HG03103 (cell line): ENCODE data around the gene SPACA4.

Experiments
- ATAC-seq: cut with Tn5 transposase; IDR thresholded peaks from one replicate; pipeline ENCODE4 v1.9.1; 2021; ENCODE audit warnings: low read depth; ENCODE audit not compliant: unreplicated experiment

The SPACA4 gene

GRCh38 chr19:48633148-48634035 lies 26.9 kb downstream of the SPACA4 start:
- ATAC-seq: no peak

GRCh38 chr19:48634036-48634342 lies 27.4 kb downstream of the SPACA4 start:
- ATAC-seq: no peak

DNA sequence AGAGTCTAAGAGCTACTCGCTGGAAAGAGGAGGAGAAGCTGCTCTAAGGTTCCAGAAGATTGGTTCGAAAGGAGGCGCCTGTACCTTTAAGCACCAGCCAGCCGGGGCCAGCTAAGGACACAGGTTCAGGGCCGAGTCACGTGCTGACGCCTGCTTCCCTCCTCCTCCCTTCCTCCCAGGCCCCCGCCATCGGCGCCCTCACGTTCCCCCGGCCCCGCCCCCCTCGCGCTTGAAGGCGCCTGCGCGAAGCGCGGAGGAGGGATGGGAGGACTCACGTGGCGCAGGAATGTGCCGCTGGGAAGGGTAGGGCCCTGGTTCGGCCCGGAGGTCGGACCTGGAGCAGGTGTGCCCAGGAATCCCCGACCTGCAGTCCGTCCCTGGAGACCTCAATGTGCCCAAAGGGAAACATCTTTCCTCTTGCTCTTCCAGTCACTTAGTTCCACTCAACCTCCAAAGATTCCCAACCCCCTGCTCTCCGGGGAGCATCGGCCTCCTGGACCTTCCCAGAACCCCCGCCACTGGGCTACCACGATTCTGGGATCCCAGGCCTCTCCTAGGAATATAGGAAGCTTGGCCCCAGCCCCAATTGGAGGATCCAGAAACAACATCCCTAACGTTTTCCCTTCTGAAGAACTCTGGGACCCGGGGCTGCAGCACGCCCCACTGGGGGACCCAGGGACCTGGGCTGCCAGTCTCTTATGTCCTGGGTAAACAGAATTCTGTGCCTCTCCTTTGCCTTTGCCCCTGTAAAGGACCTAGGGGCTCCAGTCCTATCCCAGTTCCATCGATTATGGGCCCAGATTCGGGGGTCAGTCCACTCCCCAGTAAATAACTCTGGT lies 28.1 kb downstream of the SPACA4 start:
- peak; percentile 27 for ATAC-seq

DNA sequence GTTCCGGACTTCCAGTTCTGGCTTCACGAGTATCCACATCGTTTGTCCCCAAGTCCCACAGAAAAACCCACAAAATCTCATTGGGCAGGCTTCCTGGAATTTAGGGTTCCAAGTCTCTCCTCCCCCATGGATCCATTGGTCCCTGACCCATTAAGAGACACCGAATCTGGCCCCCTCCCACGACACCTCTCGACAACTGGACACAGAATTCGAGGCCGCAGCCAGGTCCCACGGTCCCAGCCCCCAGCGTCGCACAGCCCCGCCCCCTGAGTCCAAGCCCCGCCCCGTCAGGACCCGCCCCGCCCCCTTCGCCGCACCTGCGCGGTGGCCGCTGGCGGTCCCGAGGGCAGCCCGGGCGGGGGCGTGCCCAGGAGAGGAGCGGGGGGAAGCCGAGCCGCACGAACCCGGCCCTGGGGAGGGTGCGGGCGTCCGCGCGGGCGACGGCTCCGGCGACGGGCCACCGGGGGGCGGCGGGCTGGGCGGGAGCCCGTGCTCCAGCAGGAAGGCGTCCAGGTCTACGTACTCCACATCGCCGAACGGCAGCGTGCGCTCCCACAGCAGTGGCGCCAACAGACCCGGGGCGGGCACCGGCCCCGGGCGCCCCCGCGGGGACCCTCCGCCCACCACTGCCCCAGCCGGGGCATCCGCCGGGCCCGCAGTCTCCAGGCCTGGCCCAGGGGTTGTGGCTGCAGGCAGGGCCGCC lies 28.9 kb downstream of the SPACA4 start:
- no peak for ATAC-seq

DNA sequence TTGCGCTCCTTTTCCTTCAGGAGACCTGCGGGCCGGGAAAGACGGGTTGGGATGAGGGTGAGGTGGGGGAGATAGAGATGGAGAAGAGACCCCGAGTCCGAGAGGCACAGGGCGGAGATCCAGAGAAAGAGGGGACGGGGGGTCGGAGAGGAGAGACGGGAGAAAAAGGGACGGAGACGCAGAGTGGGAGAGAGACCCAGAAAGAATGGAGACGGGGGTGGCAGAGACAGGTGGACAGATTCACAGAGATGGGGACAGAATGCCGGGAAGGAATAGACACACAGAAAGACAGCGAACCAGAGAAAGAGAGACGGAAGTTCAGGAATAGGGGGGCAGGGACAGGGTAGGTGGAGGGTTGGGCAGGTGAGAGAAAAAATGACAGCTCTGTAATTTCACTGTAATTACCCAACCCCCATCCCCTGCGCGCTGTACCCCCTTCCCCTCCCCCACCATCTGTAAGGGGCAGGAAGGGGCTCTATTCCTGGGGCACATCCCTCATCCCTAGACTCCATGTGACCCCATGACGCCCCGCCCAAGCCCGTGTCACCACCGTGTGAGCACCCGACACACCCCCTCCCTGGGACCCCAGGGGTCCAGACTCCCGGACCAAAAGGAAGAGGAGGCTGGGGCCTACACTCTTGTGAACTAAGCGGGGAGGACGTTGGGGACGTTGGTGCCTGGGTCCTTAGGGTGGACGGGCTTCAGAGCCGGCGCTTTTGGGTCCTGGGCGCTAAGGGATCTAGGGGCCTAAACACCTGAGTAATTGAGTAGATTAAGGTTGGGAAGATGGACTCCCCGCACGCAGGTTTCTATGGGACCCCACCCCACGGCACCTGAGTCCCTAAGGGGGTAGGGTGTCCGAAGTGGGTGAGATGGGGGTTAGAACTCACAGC lies 29.7 kb downstream of the SPACA4 start:
- ATAC-seq: no peak

- ATAC-seq: peak; percentile 24
These were observed 30.4 kb downstream of the SPACA4 start, which contains the start of gene DBP for GRCh38 chr19:48636859-48637448. DBP (minus strand) TSS chr19:48637379; CDS start chr19:48636994, 385 bp downstream.

DNA sequence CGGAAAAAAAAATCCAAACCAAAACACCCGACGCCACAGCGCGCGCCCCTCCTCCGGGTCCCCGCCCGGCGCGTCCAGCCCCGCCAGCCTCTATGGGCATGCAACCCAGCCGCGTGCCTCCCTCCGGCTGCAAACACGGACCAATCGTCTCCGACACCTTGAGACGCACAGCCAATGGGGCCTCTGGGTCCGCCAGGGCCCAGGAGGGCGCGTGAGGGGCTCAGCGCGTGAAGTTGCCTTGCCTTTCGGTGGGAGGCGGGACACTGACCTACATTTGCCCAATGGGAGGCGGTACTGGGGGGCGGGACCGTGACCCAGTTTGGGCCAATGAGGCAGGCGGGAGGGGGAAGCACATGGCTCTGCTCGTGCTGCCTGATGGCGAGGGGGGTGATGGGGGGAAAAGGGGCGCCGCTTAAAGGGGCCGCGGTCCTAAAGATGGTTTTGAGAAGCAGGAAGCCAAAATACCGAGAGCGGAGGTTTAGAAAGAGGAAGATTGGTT lies 31.0 kb downstream of the SPACA4 start:
- peak; percentile 58 for ATAC-seq

GRCh38 chr19:48637948-48638830 lies 31.6 kb downstream of the SPACA4 start:
- peak; percentile 5 for ATAC-seq

DNA sequence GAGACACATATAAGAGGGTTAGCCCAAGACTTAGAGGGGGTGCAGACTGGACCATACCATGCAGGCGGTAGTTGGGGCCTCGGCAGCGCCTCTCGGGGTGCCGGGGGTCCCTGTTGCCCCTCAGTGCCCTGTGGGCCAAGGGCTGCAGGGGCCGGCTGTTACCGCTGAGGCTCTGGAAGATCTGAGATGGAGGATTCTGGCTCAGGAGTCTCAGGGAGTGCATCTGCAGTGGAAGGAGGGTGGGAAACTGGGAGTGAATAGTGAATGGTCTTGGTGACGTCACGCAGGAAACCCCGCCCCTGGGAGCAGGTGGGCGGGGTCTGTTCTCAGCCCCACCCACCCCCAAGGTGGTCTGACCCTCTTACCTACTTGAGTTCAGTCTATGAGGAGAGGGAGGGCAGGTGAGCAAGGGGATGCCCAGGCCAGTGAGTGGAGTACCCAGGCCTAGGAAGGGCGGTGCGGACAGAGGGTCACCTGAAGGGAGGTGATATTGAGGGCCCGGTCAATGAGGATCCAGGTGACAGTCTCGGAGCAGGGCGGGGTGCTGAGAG lies 32.4 kb downstream of the SPACA4 start:
- no peak for ATAC-seq

- no peak for ATAC-seq
These were observed 33.2 kb downstream of the SPACA4 start for GRCh38 chr19:48639483-48640375.

GRCh38 chr19:48641850-48642249 lies 35.3 kb downstream of the SPACA4 start:
- no peak for ATAC-seq

DNA sequence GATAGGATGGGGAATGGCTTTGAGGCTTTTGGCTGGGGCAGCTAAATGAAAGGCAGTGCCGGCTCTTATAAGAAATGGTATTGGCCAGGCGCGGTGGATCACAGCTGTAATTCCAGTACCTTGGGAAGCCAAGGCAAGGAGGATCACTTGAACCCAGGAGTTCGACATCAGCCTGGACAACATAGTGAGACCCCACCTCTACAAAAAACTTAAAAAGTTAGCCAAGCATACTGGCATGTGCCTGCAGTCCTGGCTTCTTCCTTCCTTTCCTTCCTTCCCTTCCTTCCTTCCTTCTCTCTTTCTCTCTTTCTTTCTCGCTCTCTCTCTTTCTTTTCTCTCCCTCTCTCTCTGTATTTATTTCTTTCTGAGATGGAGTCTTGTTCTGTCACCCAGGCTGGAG lies 36.3 kb downstream of the SPACA4 start:
- no peak for ATAC-seq

DNA sequence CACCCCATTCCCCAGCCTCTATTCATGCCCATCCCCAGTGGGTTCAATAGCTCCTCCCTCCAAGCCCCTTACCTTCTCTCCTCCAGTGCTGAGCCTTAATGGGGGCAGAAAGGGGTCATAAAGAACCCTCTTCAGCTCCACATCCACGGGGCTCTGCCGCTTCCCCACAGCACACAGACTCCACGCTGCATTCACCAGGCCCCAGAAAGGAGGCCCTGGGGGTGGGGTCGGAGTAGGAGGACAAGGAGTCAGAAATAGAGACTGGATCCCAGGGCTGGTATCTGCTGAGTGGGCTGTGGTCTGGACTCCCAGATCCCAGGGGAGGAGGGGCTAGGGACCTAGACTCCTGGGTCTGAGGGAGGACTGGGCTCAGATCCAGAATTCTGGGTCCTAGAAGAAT lies 37.8 kb downstream of the SPACA4 start:
- no peak for ATAC-seq

- ATAC-seq: no peak
These were observed 38.5 kb downstream of the SPACA4 start for GRCh38 chr19:48644839-48645619.

DNA sequence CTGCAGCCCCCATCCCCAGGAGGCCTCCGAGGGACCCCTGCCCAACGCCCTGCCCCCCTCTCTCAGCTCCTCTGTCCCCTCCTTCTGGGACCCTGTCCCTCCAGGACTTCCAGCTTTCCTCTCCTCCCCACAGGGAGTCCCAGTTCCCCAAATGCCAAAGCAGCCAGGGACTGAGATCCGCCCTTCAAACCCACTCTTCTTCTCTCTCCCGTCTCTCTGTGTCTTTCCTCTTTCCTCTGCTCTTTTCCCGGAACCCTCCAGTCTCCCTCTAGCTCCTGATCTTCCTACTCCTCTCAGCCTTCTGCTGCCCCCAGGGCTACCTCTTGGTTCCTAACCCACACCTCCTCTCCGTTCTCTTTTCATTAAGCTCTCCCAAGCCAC lies 39.1 kb downstream of the SPACA4 start:
- ATAC-seq: no peak

- ATAC-seq: peak; percentile 82
These were observed 39.6 kb downstream of the SPACA4 start, which contains the start of gene CA11 for GRCh38 chr19:48646001-48646721. CA11 (minus strand) TSS chr19:48646187; CDS start chr19:48645632, 555 bp downstream.
